IMR-90 (cell line): ENCODE measurements around the gene COX14. TPM values are rescaled to one million over a fixed set of nuclear protein-coding genes. Genes with fewer than 3 reads are reported as not detected.

Experiments
- ATAC-seq: fragments of 200-7000 bp; cut with Tn5 transposase; 2 replicates; pipeline ENCODE4 v1.9.1; 2020; ENCODE audit warnings: low read depth, mild to moderate bottlenecking, moderate library complexity
- BruUV-seq: library from RNA; stranded (reverse); fragments of 400-500 nt; replicated peaks from 2 replicates; lab custom pipeline; 2021; lab: Mats Ljungman, UMichigan
- CTCF ChIA-PET: fragments of 300-600 bp; formaldehyde crosslinking; extraction: SDS; loops from one replicate; lab custom pipeline; 2021; ENCODE audit warnings: antibody characterized with exemption; lab: Yijun Ruan, JAX
- POLR2A ChIA-PET: fragments of 300-600 bp; sonication (Branson Sonifier 250); formaldehyde crosslinking; loops from one replicate; lab custom pipeline; 2022; ENCODE audit warnings: antibody characterized with exemption; ENCODE audit not compliant: unreplicated experiment; lab: Charles Lee
- DNase-seq: peaks from one replicate; pipeline ENCODE4 v3.0.0; 2013
- H2AFZ ChIP-seq: replicated peaks from 2 replicates; pipeline ENCODE3; 2013; ENCODE audit warnings: low read length, mild to moderate bottlenecking; ENCODE audit not compliant: poor library complexity
- H2AK5ac ChIP-seq: 2 replicates; pipeline ENCODE4 v1.6.1; 2013; ENCODE audit warnings: low read depth, low read length, inconsistent platforms
- H2AK9ac ChIP-seq: replicated peaks from 2 replicates; pipeline ENCODE3; 2013; ENCODE audit warnings: mild to moderate bottlenecking, low read depth, low read length, moderate library complexity; ENCODE audit not compliant: poor library complexity
- H2BK120ac ChIP-seq: 2 replicates; pipeline ENCODE4 v1.6.1; 2013; ENCODE audit warnings: low read depth, low read length, inconsistent platforms
- H2BK15ac ChIP-seq: 3 replicates; pipeline ENCODE4 v1.6.1; 2013; ENCODE audit warnings: low read depth, low read length, inconsistent platforms
- H2BK20ac ChIP-seq: 2 replicates; pipeline ENCODE4 v1.6.1; 2013; ENCODE audit warnings: low read depth, mild to moderate bottlenecking, inconsistent platforms, low read length, moderate library complexity
- H2BK5ac ChIP-seq: 2 replicates; pipeline ENCODE4 v1.6.1; 2013; ENCODE audit warnings: mild to moderate bottlenecking, low read depth, low read length, inconsistent platforms; ENCODE audit not compliant: poor library complexity, severe bottlenecking
- H3K14ac ChIP-seq: replicated peaks from 2 replicates; pipeline ENCODE4 v1.6.1; 2013; ENCODE audit warnings: low read depth, low read length, inconsistent platforms
- H3K18ac ChIP-seq: 2 replicates; pipeline ENCODE4 v1.6.1; 2013; ENCODE audit warnings: low read depth, low read length, control low read depth
- H3K23ac ChIP-seq: 2 replicates; pipeline ENCODE4 v1.6.1; 2013; ENCODE audit warnings: low read depth, low read length, inconsistent platforms
- H3K27ac ChIP-seq: 2 replicates; pipeline ENCODE4 v1.5.1; 2013; ENCODE audit warnings: mild to moderate bottlenecking, control low read depth, low read length; ENCODE audit not compliant: insufficient read depth
- H3K27me3 ChIP-seq: 2 replicates; pipeline ENCODE4 v1.6.1; 2013; ENCODE audit warnings: low read length; ENCODE audit not compliant: control insufficient read depth, insufficient read depth
- H3K36me3 ChIP-seq: 2 replicates; pipeline ENCODE4 v1.6.1; 2013; ENCODE audit warnings: low read length, mixed read lengths; ENCODE audit not compliant: control insufficient read depth, insufficient read depth
- H3K4ac ChIP-seq: 2 replicates; pipeline ENCODE4 v1.6.1; 2013; ENCODE audit warnings: low read depth, low read length, inconsistent platforms
- H3K4me1 ChIP-seq: 2 replicates; pipeline ENCODE4 v1.6.1; 2013; ENCODE audit warnings: low read length, mixed read lengths; ENCODE audit not compliant: control insufficient read depth, insufficient read depth
- H3K4me2 ChIP-seq: 2 replicates; pipeline ENCODE4 v1.6.1; 2013; ENCODE audit warnings: low read depth, mild to moderate bottlenecking, control low read depth, low read length, moderate library complexity
- H3K4me3 ChIP-seq: 2 replicates; pipeline ENCODE4 v1.5.1; 2013; ENCODE audit warnings: low read depth, mild to moderate bottlenecking, control low read depth, low read length, moderate library complexity; ENCODE audit not compliant: insufficient read depth
- H3K56ac ChIP-seq: 2 replicates; pipeline ENCODE4 v1.6.1; 2013; ENCODE audit warnings: low read length, inconsistent platforms; ENCODE audit not compliant: insufficient read depth; ENCODE audit errors: extremely low read depth
- H3K79me1 ChIP-seq, 2 experiments: 2 replicates each; pipeline ENCODE4 v1.6.1; 2013; ENCODE audit warnings: low read length in 2 of 2, inconsistent platforms in 1 of 2, low read depth in 1 of 2
- H3K9ac ChIP-seq: 2 replicates; pipeline ENCODE4 v1.6.1; 2013; ENCODE audit warnings: low read depth, low read length, control low read depth
- H3K9me1 ChIP-seq: 2 replicates; pipeline ENCODE4 v1.6.1; 2013; ENCODE audit warnings: low read length, inconsistent platforms; ENCODE audit not compliant: insufficient read depth
- H3K9me3 ChIP-seq: 2 replicates; pipeline ENCODE4 v1.6.1; 2013; ENCODE audit warnings: low read length; ENCODE audit not compliant: control insufficient read depth, insufficient read depth
- H4K20me1 ChIP-seq: 2 replicates; pipeline ENCODE4 v1.6.1; 2013; ENCODE audit warnings: low read length, inconsistent platforms; ENCODE audit not compliant: insufficient read depth
- H4K5ac ChIP-seq: 2 replicates; pipeline ENCODE4 v1.6.1; 2013; ENCODE audit warnings: mild to moderate bottlenecking, low read depth, low read length, control low read depth
- H4K8ac ChIP-seq, 2 experiments: 2 replicates each; pipeline ENCODE4 v1.6.1; 2013; ENCODE audit warnings: low read depth in 2 of 2, low read length in 2 of 2, control low read depth in 1 of 2, inconsistent platforms in 1 of 2
- H4K91ac ChIP-seq: 2 replicates; pipeline ENCODE4 v1.6.1; 2013; ENCODE audit warnings: low read depth, low read length, inconsistent platforms; ENCODE audit not compliant: insufficient read depth
- CEBPB ChIP-seq: IDR thresholded peaks from 2 replicates; pipeline ENCODE4 v1.6.1; 2012; ENCODE audit warnings: low read depth, low read length, improper control_type of control experiment
- NFE2L2 ChIP-seq: fragments of 150-350 bp; IDR thresholded peaks from 2 replicates; pipeline ENCODE4 v1.6.1; 2016; ENCODE audit warnings: low read depth, mild to moderate bottlenecking, low read length
- RFX5 ChIP-seq: IDR thresholded peaks from 2 replicates; pipeline ENCODE4 v1.8.0; 2012; ENCODE audit warnings: low read depth, mild to moderate bottlenecking, low read length, moderate library complexity
- WGBS, 2 experiments: methylation state at CpG; one replicate each; pipeline versions ENCODE4 v1.1.5 to v1.1.7; 2013; ENCODE audit warnings: missing lambda C conversion rate in 2 of 2; ENCODE audit not compliant: insufficient read length in 1 of 2; ENCODE audit errors: extremely low coverage in 2 of 2; 5-methylcytosine and 5-hydroxymethylcytosine counted together
- dilution Hi-C: fragments of 300-500 bp; cut with HindIII; formaldehyde crosslinking; loops from one replicate; pipeline ENCODE4 v1.14.3; 2018; ENCODE audit warnings: low sequenced_read_pairs; ENCODE audit not compliant: unreplicated experiment
- in situ Hi-C: fragments of 300-500 bp; cut with MboI; formaldehyde crosslinking; loops from 3 replicates; pipeline ENCODE4 v1.14.3; 2019; ENCODE audit warnings: low sequenced_read_pairs, inconsistent platforms, mixed read lengths
- intact Hi-C: fragments of 100-400 bp; cut with micrococcal nuclease; formaldehyde crosslinking; loops from 2 replicates; pipeline ENCODE4 v1.10.0; 2022
- polyA plus RNA-seq, 3 experiments: library from polyadenylated mRNA; depleted of rRNA; stranded (reverse); fragments of >200 nt; gene quantifications; 2 replicates each; pipeline ENCODE4 v1.2.3, GENCODE V29; 2012; ENCODE audit warnings: low replicate concordance in 1 of 3
- total RNA-seq: library from RNA; depleted of rRNA; stranded (reverse); fragments of >200 nt; gene quantifications from 2 replicates; pipeline ENCODE4 v1.2.3, GENCODE V29; 2012

The COX14 gene
- total and polyA plus RNA-seq, 2 of the 4 experiments (the other 2 are of a cell fraction): 30.8 to 81.8 TPM

- POLR2A ChIA-PET: no interaction called here
- no TSS peak for BruUV-seq
- no peak overlapping the region for H2AFZ ChIP-seq
These were observed 31.0 kb downstream of the COX14 start for GRCh38 chr12:50142993-50143392.

More at GRCh38 chr12:50142993-50143392, 31.0 kb downstream of the COX14 start:
- Histone ChIP-seq H4K20me1 (no peaks in the 10 kb centered on the region), H2AK9ac (no peak overlapping the region), H4K5ac (no peak overlapping the region), H3K14ac (no peak overlapping the region), H3K79me1 (peaks cover 16 to 39% of the 10 kb centered on the region in 2 experiments), H3K9me3 (no peaks in the 10 kb centered on the region), H4K91ac (no peak overlapping the region), H3K18ac (no peak overlapping the region), H3K9me1 (0 out of 2 replicates have a peak, but pooled peaks cover 5% of the 10 kb centered on the region), H3K36me3 (peaks cover 21% of the 10 kb centered on the region), H2AK5ac (no peak overlapping the region), H3K9ac (no peak overlapping the region), H4K8ac (no peak overlapping the region), H2BK5ac (no peak overlapping the region), H3K4me2 (no peak overlapping the region), H3K56ac (no peak overlapping the region), H3K4me3 (no peak overlapping the region), H2BK20ac (no peak overlapping the region), H3K4me1 (peaks cover 3% of the 10 kb centered on the region; the same call in 1 of the 2 replicates), H3K23ac (no peak overlapping the region), H3K27me3 (no peaks in the 10 kb centered on the region), H2BK120ac (no peak overlapping the region), H3K27ac (no peak overlapping the region), H2BK15ac (no peak overlapping the region), H3K4ac (no peak overlapping the region)
- 100% methylated on average over 3 of the region's 8 CpGs; no CpG with 5 or more reads in 1 of the 2 experiments for WGBS, 2 experiments
- CTCF ChIA-PET: no interaction called here
- in situ Hi-C loops (no loop called here), dilution Hi-C loops (no loop called here), intact Hi-C loops (no loop called here)
- DNase-seq (no peak), ATAC-seq (no peak)
- no peak for TF ChIP-seq RFX5
- no peak for TF ChIP-seq NFE2L2
- no peak for TF ChIP-seq CEBPB
